Measurements from ENCODE around the gene TPI1. TPM values are rescaled to one million over a fixed set of nuclear protein-coding genes. Genes with fewer than 3 reads are reported as not detected.

The TPI1 gene
- total RNA-seq, 2 experiments from 2014 or later: 608 to 801 TPM

DNA sequence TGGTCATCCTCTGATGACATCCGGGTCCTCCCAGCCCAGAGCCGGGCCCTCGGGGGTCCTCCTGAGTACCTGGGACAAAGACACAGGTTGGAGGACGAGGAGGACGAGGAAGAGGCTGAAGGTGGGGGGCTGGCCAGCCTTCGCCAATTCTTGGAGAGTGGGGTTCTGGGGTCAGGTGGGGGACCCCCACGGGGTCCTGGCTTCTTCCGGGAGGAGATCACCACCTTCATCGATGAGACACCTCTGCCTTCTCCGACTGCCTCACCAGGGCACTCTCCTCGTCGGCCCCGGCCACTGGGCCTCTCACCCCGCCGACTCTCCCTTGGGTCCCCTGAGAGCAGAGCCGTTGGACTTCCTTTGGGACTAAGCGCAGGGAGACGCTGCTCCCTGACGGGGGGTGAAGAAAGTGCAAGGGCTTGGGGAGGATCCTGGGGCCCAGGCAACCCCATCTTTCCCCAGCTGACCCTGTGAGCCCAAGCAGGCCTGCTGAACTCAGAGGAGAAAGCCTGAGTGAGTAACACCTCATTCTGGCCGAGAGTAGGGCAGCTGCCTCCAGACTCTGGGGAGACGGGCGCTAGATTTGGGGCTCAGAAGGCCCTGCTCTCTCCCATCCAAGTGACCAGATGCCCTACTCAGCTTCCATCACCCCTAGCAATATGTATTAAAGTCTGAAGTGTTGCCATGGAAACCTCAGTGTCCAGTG lies 40.4 kb upstream of the TPI1 start:
- ChIA-PET POLR2A (interaction anchor here (1.3 kb wide), 1 partner anchor 13 kb away, joined by 3 read pairs; no protein-coding TSS in a partner anchor), CTCF (ENCODE audit: unreplicated experiment) (interaction anchor here (1.1 kb wide), 1 partner anchor 16 kb away, joined by 4 read pairs; no protein-coding TSS in a partner anchor)
- no peak overlapping the region for H3K27ac ChIP-seq (ENCODE audit: low read depth, low read length, poor library complexity, severe bottlenecking)
- peaks cover 26% of the 10 kb centered on the region for H3K4me1 ChIP-seq (ENCODE audit: insufficient read depth, low read length, poor library complexity, severe bottlenecking)
- no peaks in the 10 kb centered on the region for H4K20me1 ChIP-seq (ENCODE audit: insufficient read depth, low read length)
- DNase-seq (ENCODE audit: low spot score): no peak
- H3K9me3 ChIP-seq (ENCODE audit: low read length): no peaks in the 10 kb centered on the region
- no peak overlapping the region for H3K4me3 ChIP-seq (ENCODE audit: low read depth, low read length, poor library complexity, severe bottlenecking)
- H3K79me2 ChIP-seq (ENCODE audit: insufficient read depth, low read depth, low read length): no peaks in the 10 kb centered on the region
- H3K4me2 ChIP-seq (ENCODE audit: low read length): no peak overlapping the region
- H2AFZ ChIP-seq (ENCODE audit: low read length): no peak overlapping the region
- no peak for TF ChIP-seq CTCF (conservative IDR thresholded peaks at IDR 0.05; ENCODE audit: low read length)
- no peaks in the 10 kb centered on the region for H3K36me3 ChIP-seq (ENCODE audit: insufficient read depth, low read length)
- no peaks in the 10 kb centered on the region for H3K9me2 ChIP-seq (ENCODE audit: insufficient read depth, low read length)
- BruUV-seq (replicated peaks): no TSS peak
- intact Hi-C loops (cut with micrococcal nuclease; ENCODE audit: unreplicated experiment): loop anchor here (5.0 kb wide), 2 partner anchors 45 to 270 kb away; partner anchors contain the start of gene IFFO1

DNA sequence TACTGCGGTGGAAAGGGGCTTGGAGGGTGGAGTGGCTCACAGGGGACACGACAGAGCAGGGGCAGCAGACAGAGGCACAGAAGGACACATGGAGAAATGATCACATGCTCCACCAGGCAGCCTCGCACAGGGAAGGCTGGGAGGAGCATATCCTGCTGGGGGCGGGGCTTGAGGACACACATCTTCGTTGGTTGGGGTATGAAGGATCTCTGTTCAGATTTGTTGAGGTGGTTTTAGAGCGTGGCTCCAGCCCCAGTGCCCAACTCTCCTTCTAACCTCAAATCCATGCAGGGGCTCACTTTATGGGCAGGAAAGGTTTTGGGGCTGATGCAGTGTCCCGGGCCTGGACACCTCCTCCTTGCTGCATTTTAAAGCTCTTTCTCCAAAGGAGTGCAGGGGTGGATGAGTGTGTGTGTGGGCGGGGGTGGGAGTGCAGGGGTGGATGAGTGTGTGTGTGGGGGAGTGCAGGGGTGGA lies 39.9 kb upstream of the TPI1 start:
- TF ChIP-seq EZH2phosphoT487 (IDR thresholded peaks at IDR 0.05; ENCODE audit: borderline replicate concordance, low read depth, low read length) (no peak), CTCF (conservative IDR thresholded peaks at IDR 0.05; ENCODE audit: low read length) (no peak)
- H3K27ac ChIP-seq (ENCODE audit: low read depth, low read length, poor library complexity, severe bottlenecking): no peak overlapping the region
- POLR2A ChIA-PET: no interaction called here
- CTCF ChIA-PET (ENCODE audit: unreplicated experiment): no interaction called here
- no peaks in the 10 kb centered on the region for H3K9me3 ChIP-seq (ENCODE audit: low read length)
- peaks cover 26% of the 10 kb centered on the region for H3K4me1 ChIP-seq (ENCODE audit: insufficient read depth, low read length, poor library complexity, severe bottlenecking)
- H3K79me2 ChIP-seq (ENCODE audit: insufficient read depth, low read depth, low read length): no peaks in the 10 kb centered on the region
- H3K36me3 ChIP-seq (ENCODE audit: insufficient read depth, low read length): no peaks in the 10 kb centered on the region
- intact Hi-C loops (cut with micrococcal nuclease; ENCODE audit: unreplicated experiment): loop anchor here (5.0 kb wide), 2 partner anchors 45 to 270 kb away; partner anchors contain the start of gene IFFO1
- H3K4me3 ChIP-seq (ENCODE audit: low read depth, low read length, poor library complexity, severe bottlenecking): no peak overlapping the region
- H3K9me2 ChIP-seq (ENCODE audit: insufficient read depth, low read length): no peaks in the 10 kb centered on the region
- no TSS peak for BruUV-seq (replicated peaks)
- peak overlapping the region; percentile 30; the same call in 1 of the 2 replicates for H3K4me2 ChIP-seq (ENCODE audit: low read length)
- peak; percentile 47 for DNase-seq (ENCODE audit: low spot score)
- H2AFZ ChIP-seq (ENCODE audit: low read length): no peak overlapping the region
- no peaks in the 10 kb centered on the region for H4K20me1 ChIP-seq (ENCODE audit: insufficient read depth, low read length)
